HepG2 (cell line): ENCODE data around the gene DIAPH1. TPM values are rescaled to one million over a fixed set of nuclear protein-coding genes. Genes with fewer than 3 reads are reported as not detected.

Experiments used
- ATAD3A ChIP-seq: sonication (generic); formaldehyde crosslinking; IDR thresholded peaks from 2 replicates; pipeline ENCODE4 v1.4.0; 2020; ENCODE audit warnings: missing genetic modification reagents
- WIZ ChIP-seq: sonication (generic); formaldehyde crosslinking; IDR thresholded peaks from 2 replicates; pipeline ENCODE4 v1.5.1; 2020; ENCODE audit warnings: mild to moderate bottlenecking, missing genetic modification reagents
- ZNF33A ChIP-seq: sonication (generic); formaldehyde crosslinking; IDR thresholded peaks from 2 replicates; pipeline ENCODE4 v1.5.1; 2020; ENCODE audit warnings: missing genetic modification reagents, mild to moderate bottlenecking, moderate library complexity, borderline replicate concordance
- polyA plus RNA-seq, 8 experiments: library from polyadenylated mRNA; depleted of rRNA in 3 of 8; stranded (reverse) in 7 of 8; unstranded in 1 of 8; fragments of >200 nt; fragmentation: Illumina TruSeq in 4 of 8; extraction: Trizol in 4 of 8; gene quantifications; 2 replicates each; pipeline versions ENCODE4 v1.2.1 to v1.2.3, GENCODE V29; 2011 to 2016; ENCODE audit warnings: low read depth in 4 of 8, missing spikeins in 1 of 8, mixed read lengths in 1 of 8; ENCODE audit not compliant: insufficient read depth in 1 of 8
- total RNA-seq, 5 experiments: library from RNA; depleted of rRNA; stranded (reverse); fragments of >200 nt; fragmentation: Illumina TruSeq; extraction: Trizol; gene quantifications; 2 replicates each; pipeline ENCODE4 v1.2.3, GENCODE V29; 2016; ENCODE audit warnings: low read depth in 1 of 5
- TF ChIP-seq, protein P1 (sequence below): sonication (generic); formaldehyde crosslinking; IDR thresholded peaks from one replicate; pipeline ENCODE4 v1.5.1; 2020; ENCODE audit warnings: mild to moderate bottlenecking, missing genetic modification reagents; ENCODE audit errors: not compliant biosample characterization
- TF ChIP-seq, protein P2 (sequence below): sonication (generic); formaldehyde crosslinking; IDR thresholded peaks from 2 replicates; pipeline ENCODE4 v1.5.1; 2020; ENCODE audit warnings: missing genetic modification reagents, mild to moderate bottlenecking, borderline replicate concordance
- TF ChIP-seq, protein P3 (sequence below): sonication (generic); formaldehyde crosslinking; IDR thresholded peaks from 2 replicates; pipeline ENCODE4 v1.4.0; 2020; ENCODE audit warnings: missing genetic modification reagents
- TF ChIP-seq, protein P4 (sequence below): sonication (generic); formaldehyde crosslinking; IDR thresholded peaks from 2 replicates; pipeline ENCODE4 v1.8.1; 2023; ENCODE audit warnings: mild to moderate bottlenecking, missing genetic modification reagents
- TF ChIP-seq, protein P5 (sequence below): sonication (generic); formaldehyde crosslinking; IDR thresholded peaks from 2 replicates; pipeline ENCODE4 v1.4.0; 2020; ENCODE audit warnings: mild to moderate bottlenecking, low read depth, missing genetic modification reagents

The DIAPH1 gene
- total and polyA plus RNA-seq, 2 of the 13 experiments (the other 11 are each of a cell fraction or from before 2014, with no cell fraction given): 25.1 to 33.9 TPM

DNA sequence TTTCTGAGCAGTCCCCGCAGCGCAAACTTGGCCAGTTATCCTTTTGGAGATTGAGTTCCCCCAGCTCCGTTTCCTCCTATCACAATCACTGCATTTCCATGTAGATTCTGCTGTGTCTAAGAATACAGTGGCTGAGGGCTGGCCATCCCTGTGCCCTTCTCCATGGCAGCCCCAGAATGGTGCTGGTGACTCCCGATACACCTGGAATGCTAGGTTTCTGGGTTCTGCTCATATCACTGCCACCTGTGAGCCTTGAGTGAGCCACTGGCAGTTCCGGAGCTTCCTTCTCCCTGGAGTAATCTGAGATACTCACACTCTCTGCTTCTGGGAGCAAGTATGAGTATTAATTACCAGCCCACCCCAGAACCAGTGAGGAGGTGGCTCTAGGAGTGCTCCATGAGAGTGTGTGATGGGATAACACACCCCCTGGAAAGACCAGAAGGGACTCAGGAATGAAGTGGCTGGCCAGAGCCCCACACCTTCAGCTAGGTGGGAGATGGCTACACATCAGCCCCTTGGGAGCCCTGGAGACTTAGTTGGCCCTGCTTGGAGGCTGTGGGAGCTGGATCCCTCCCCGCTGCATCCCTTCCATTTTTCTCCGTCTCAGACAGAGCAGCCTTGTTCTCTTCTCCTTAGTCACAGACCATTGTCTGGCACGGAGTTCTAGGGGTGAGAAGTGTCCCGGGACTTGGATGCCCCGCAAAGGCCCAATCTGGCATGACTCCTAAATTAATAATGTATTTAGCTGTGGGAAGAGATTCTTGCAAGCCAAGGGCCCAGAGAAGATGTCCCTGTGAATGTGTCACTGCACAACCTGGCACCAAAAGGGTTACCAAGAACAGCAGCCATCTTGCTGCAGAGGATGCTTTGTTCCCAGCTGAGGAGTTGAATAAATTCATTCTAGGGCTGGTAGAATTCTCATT, 125.0 kb downstream of the DIAPH1 start (continued):
- TF ChIP-seq, protein P1, sequence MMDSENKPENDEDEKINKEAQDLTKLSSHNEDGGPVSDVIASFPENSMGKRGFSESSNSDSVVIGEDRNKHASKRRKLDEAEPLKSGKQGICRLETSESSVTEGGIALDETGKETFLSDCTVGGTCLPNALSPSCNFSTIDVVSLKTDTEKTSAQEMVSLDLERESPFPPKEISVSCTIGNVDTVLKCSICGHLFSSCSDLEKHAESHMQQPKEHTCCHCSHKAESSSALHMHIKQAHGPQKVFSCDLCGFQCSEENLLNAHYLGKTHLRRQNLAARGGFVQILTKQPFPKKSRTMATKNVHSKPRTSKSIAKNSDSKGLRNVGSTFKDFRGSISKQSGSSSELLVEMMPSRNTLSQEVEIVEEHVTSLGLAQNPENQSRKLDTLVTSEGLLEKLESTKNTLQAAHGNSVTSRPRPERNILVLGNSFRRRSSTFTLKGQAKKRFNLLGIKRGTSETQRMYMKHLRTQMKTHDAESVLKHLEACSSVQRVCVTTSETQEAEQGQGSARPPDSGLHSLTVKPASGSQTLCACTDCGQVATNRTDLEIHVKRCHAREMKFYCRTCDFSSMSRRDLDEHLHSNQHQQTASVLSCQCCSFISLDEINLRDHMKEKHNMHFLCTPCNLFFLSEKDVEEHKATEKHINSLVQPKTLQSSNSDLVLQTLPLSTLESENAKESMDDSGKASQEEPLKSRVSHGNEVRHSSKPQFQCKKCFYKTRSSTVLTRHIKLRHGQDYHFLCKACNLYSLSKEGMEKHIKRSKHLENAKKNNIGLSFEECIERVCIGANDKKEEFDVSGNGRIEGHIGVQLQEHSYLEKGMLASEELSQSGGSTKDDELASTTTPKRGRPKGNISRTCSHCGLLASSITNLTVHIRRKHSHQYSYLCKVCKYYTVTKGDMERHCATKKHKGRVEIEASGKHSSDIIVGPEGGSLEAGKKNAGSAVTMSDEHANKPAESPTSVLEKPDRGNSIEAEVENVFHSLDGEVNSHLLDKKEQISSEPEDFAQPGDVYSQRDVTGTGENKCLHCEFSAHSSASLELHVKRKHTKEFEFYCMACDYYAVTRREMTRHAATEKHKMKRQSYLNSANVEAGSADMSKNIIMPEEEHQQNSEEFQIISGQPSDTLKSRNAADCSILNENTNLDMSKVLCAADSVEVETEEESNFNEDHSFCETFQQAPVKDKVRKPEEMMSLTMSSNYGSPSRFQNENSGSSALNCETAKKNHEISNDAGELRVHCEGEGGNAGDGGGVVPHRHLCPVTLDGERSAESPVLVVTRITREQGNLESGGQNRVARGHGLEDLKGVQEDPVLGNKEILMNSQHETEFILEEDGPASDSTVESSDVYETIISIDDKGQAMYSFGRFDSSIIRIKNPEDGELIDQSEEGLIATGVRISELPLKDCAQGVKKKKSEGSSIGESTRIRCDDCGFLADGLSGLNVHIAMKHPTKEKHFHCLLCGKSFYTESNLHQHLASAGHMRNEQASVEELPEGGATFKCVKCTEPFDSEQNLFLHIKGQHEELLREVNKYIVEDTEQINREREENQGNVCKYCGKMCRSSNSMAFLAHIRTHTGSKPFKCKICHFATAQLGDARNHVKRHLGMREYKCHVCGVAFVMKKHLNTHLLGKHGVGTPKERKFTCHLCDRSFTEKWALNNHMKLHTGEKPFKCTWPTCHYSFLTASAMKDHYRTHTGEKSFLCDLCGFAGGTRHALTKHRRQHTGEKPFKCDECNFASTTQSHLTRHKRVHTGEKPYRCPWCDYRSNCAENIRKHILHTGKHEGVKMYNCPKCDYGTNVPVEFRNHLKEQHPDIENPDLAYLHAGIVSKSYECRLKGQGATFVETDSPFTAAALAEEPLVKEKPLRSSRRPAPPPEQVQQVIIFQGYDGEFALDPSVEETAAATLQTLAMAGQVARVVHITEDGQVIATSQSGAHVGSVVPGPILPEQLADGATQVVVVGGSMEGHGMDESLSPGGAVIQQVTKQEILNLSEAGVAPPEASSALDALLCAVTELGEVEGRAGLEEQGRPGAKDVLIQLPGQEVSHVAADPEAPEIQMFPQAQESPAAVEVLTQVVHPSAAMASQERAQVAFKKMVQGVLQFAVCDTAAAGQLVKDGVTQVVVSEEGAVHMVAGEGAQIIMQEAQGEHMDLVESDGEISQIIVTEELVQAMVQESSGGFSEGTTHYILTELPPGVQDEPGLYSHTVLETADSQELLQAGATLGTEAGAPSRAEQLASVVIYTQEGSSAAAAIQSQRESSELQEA (CRISPR knock-in tag): no peak
- TF ChIP-seq, protein P2, sequence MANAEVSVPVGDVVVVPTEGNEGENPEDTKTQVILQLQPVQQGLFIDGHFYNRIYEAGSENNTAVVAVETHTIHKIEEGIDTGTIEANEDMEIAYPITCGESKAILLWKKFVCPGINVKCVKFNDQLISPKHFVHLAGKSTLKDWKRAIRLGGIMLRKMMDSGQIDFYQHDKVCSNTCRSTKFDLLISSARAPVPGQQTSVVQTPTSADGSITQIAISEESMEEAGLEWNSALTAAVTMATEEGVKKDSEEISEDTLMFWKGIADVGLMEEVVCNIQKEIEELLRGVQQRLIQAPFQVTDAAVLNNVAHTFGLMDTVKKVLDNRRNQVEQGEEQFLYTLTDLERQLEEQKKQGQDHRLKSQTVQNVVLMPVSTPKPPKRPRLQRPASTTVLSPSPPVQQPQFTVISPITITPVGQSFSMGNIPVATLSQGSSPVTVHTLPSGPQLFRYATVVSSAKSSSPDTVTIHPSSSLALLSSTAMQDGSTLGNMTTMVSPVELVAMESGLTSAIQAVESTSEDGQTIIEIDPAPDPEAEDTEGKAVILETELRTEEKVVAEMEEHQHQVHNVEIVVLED (CRISPR knock-in tag): no peak
- TF ChIP-seq, protein P3, sequence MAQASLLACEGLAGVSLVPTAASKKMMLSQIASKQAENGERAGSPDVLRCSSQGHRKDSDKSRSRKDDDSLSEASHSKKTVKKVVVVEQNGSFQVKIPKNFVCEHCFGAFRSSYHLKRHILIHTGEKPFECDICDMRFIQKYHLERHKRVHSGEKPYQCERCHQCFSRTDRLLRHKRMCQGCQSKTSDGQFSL (CRISPR knock-in tag): no peak
- TF ChIP-seq ATAD3A (CRISPR knock-in tag) (no peak), ZNF33A (CRISPR knock-in tag) (no peak), WIZ (CRISPR knock-in tag) (no peak)
- TF ChIP-seq, protein P4, sequence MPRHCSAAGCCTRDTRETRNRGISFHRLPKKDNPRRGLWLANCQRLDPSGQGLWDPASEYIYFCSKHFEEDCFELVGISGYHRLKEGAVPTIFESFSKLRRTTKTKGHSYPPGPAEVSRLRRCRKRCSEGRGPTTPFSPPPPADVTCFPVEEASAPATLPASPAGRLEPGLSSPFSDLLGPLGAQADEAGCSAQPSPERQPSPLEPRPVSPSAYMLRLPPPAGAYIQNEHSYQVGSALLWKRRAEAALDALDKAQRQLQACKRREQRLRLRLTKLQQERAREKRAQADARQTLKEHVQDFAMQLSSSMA (CRISPR knock-in tag): no peak
- TF ChIP-seq, protein P5, sequence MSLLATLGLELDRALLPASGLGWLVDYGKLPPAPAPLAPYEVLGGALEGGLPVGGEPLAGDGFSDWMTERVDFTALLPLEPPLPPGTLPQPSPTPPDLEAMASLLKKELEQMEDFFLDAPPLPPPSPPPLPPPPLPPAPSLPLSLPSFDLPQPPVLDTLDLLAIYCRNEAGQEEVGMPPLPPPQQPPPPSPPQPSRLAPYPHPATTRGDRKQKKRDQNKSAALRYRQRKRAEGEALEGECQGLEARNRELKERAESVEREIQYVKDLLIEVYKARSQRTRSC (CRISPR knock-in tag): no peak
- TF ChIP-seq, all 625 proteins: peak for 0
